Cardiac muscle cell (in vitro differentiated cells and primary cell): ENCODE measurements around the gene CCL20. TPM values are rescaled to one million over a fixed set of nuclear protein-coding genes. Genes with fewer than 3 reads are reported as not detected.
A peak's percentile ranks its signal among the peaks of the same experiment; 100 is the strongest.

Experiments used
- DNase-seq, 2 donors: peaks; one replicate each; pipeline versions ENCODE4 v3.0.0 to v3.0.0-alpha.2; 2010 to 2017; ENCODE audit warnings: low read depth in 1 of 2, low spot score in 1 of 2
- H3K27ac ChIP-seq: fragments of 200-600 bp; sonication (generic); 2 replicates; pipeline ENCODE4 v1.5.1; 2016
- H3K27me3 ChIP-seq: fragments of 200-600 bp; sonication (generic); 2 replicates; pipeline ENCODE4 v1.6.0; 2016; ENCODE audit warnings: control low read depth
- H3K36me3 ChIP-seq: fragments of 200-600 bp; sonication (generic); 2 replicates; pipeline ENCODE4 v1.5.1; 2016; ENCODE audit warnings: control low read depth
- H3K4me1 ChIP-seq: fragments of 200-600 bp; sonication (generic); 2 replicates; pipeline ENCODE4 v1.8.1; 2017; ENCODE audit warnings: low read depth, mild to moderate bottlenecking, mixed run types
- H3K4me3 ChIP-seq: fragments of 200-600 bp; sonication (generic); 2 replicates; pipeline ENCODE4 v1.5.1; 2016; ENCODE audit warnings: mild to moderate bottlenecking
- H3K9me3 ChIP-seq: fragments of 200-600 bp; sonication (generic); 2 replicates; pipeline ENCODE4 v1.5.1; 2017; ENCODE audit warnings: low read depth, mild to moderate bottlenecking, control low read depth
- polyA plus RNA-seq: library from polyadenylated mRNA; unstranded; fragments of >200 nt; fragmentation: Nextera tagmentation; extraction: Ambion mirVana; gene quantifications from 2 replicates; pipeline ENCODE4 v1.2.1, GENCODE V29; 2016
- total RNA-seq: library from RNA; depleted of rRNA; stranded (reverse); fragments of >200 nt; gene quantifications from 2 replicates; pipeline ENCODE4 v1.2.3, GENCODE V29; 2016
- TF ChIP-seq, protein P1 (sequence below): IDR thresholded peaks from 2 replicates; pipeline ENCODE4 v1.5.1; 2012; ENCODE audit warnings: low read depth, mild to moderate bottlenecking, low read length

CCL20 gene
- total and polyA plus RNA-seq, 2 experiments from 2014 or later: 0.21 TPM; not detected in 1

GRCh38 chr2:227855440-227855839 lies 41.8 kb downstream of the CCL20 start:
- no peak overlapping the region for H3K27ac ChIP-seq
- TF ChIP-seq, protein P1, sequence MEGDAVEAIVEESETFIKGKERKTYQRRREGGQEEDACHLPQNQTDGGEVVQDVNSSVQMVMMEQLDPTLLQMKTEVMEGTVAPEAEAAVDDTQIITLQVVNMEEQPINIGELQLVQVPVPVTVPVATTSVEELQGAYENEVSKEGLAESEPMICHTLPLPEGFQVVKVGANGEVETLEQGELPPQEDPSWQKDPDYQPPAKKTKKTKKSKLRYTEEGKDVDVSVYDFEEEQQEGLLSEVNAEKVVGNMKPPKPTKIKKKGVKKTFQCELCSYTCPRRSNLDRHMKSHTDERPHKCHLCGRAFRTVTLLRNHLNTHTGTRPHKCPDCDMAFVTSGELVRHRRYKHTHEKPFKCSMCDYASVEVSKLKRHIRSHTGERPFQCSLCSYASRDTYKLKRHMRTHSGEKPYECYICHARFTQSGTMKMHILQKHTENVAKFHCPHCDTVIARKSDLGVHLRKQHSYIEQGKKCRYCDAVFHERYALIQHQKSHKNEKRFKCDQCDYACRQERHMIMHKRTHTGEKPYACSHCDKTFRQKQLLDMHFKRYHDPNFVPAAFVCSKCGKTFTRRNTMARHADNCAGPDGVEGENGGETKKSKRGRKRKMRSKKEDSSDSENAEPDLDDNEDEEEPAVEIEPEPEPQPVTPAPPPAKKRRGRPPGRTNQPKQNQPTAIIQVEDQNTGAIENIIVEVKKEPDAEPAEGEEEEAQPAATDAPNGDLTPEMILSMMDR: no peak
- H3K36me3 ChIP-seq: no peaks in the 10 kb centered on the region
- H3K4me3 ChIP-seq: no peak overlapping the region
- no peak for DNase-seq
- H3K27me3 ChIP-seq: no peaks in the 10 kb centered on the region
- H3K4me1 ChIP-seq: no peaks in the 10 kb centered on the region
- H3K9me3 ChIP-seq: no peaks in the 10 kb centered on the region

DNA sequence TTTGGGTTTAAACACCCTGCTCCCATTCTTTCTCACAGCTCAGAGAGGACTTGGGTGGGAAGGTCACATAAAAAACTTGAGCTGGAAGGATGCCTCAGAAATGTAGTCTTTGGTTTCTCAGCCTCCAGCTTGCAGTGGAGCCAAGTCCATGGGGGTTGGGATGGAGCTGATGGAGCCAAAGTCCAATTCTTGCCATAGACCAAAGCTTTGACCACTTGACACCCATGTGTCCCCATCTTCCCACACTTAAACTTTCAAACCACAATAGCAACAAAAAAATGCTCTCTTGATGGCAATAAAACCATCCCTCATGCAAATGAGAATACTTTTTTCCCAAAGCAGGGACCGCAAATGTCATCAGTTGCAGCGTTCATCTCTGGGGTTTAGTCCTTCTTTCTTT lies 43.1 kb downstream of the CCL20 start:
- DNase-seq: no peak
- no peaks in the 10 kb centered on the region for H3K27me3 ChIP-seq
- H3K9me3 ChIP-seq: no peaks in the 10 kb centered on the region
- H3K36me3 ChIP-seq: no peaks in the 10 kb centered on the region
- no peak overlapping the region for H3K4me3 ChIP-seq
- TF ChIP-seq, protein P1: no peak
- no peaks in the 10 kb centered on the region for H3K4me1 ChIP-seq
- no peak overlapping the region for H3K27ac ChIP-seq

DNA sequence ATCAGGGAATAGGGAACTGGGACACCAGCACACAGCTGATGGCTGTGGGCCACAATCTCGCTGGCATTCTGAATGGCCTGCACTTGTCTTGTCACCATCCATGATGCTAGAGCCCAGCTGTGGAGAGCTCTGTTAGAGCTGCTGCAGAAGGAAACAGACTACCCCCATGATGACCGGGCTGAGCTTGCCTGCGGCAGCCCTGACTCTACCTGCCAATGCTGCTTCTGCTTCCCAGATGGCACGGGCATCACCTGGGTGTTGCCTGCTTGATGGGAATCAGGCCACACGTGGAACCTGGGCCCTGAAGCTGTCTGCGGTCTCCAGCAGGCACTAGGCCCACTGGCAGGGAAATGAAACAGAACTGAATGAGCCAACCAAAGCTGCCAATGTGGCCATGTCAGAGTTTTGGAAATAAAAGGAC lies 46.6 kb downstream of the CCL20 start:
- Histone ChIP-seq H3K4me3 (no peak overlapping the region), H3K9me3 (no peaks in the 10 kb centered on the region), H3K27me3 (no peaks in the 10 kb centered on the region), H3K27ac (no peak overlapping the region), H3K36me3 (no peaks in the 10 kb centered on the region), H3K4me1 (no peaks in the 10 kb centered on the region)
- TF ChIP-seq, protein P1: no peak
- no peak for DNase-seq

DNA sequence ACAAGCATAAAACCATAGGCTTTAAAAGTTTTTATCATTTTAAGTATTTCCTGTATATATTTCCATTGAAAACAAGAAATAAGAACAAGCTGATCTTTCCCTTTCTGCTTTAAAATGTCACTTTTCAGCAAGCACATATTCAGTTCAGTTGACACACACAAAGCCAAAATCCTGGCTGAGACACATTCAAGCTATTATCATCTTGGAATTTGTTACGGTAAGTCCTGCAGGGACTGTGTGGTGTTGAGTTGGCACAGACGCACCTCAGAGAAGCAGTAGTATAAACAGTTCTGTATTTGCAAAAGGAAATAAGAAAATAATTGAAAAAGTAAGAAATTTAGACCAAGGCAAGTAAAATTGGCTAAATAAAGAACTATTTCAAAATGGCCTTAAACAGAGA lies 47.4 kb downstream of the CCL20 start:
- TF ChIP-seq, protein P1: no peak
- peak in 1 of 2 donors; percentile 50 for DNase-seq
- H3K9me3 ChIP-seq: no peaks in the 10 kb centered on the region

DNA sequence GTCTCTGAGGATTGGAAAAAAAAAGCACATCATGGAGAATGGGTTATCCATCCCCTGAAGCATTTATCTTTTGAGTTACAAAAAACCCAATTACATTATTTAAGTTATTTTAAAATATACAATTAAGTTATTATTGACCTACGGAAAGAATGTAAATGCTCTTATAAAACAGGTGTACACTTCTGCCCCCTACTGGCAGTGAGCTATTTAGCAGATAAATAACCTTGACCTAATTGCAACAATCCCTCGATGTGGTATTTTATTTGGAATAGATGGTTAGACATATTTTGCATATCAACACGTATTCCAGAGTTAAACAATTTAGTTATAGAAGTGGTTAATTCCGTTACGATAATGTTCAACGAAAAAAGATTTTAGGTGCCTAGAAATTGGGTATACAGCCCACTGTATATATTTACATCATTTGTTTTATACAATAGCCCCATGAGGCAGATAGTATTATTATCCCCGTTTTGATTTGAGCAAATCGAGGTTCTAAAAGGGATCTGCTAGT lies 48.6 kb downstream of the CCL20 start:
- DNase-seq: peak; percentile 63 to 87
- no peaks in the 10 kb centered on the region for H3K27me3 ChIP-seq
- TF ChIP-seq, protein P1: peak; percentile 71
- H3K4me1 ChIP-seq: no peaks in the 10 kb centered on the region
- H3K4me3 ChIP-seq: no peak overlapping the region
- H3K27ac ChIP-seq: no peak overlapping the region
- no peaks in the 10 kb centered on the region for H3K9me3 ChIP-seq
- H3K36me3 ChIP-seq: no peaks in the 10 kb centered on the region

More for the DNA sequence above, 47.4 kb downstream of the CCL20 start:
- no peak overlapping the region for H3K27ac ChIP-seq
- no peaks in the 10 kb centered on the region for H3K4me1 ChIP-seq
- no peaks in the 10 kb centered on the region for H3K36me3 ChIP-seq
- H3K4me3 ChIP-seq: no peak overlapping the region
- H3K27me3 ChIP-seq: no peaks in the 10 kb centered on the region
